ENCODE results near the gene TMEM94. TPM values are rescaled to one million over a fixed set of nuclear protein-coding genes. Genes with fewer than 3 reads are reported as not detected.

The TMEM94 gene
- total RNA-seq, 1 donor from 2014 or later: 86.4 TPM

- no peak for TF ChIP-seq CTCF (IDR thresholded peaks at IDR 0.05; ENCODE audit: insufficient read depth, low read length, poor library complexity, severe bottlenecking)
- Histone ChIP-seq H3K36me3 (ENCODE audit: control insufficient read depth, insufficient read depth, low read length) (no peaks in the 10 kb centered on the region), H3K4me3 (ENCODE audit: low read depth, low read length) (no peak overlapping the region), H3K27me3 (ENCODE audit: control insufficient read depth, insufficient read depth, low read length) (no peaks in the 10 kb centered on the region)
- DNase-seq (ENCODE audit: low read depth): no peak
Measured at GRCh38 chr17:75506888-75507287, 50.5 kb downstream of the TMEM94 start.

GRCh38 chr17:75507733-75508719 is 51.6 kb downstream of the TMEM94 start:
- no peak for DNase-seq (ENCODE audit: low read depth)
- TF ChIP-seq CTCF (IDR thresholded peaks at IDR 0.05; ENCODE audit: insufficient read depth, low read length, poor library complexity, severe bottlenecking): no peak
- Histone ChIP-seq H3K27me3 (ENCODE audit: control insufficient read depth, insufficient read depth, low read length) (no peaks in the 10 kb centered on the region), H3K4me3 (ENCODE audit: low read depth, low read length) (no peak overlapping the region), H3K36me3 (ENCODE audit: control insufficient read depth, insufficient read depth, low read length) (no peaks in the 10 kb centered on the region)

GRCh38 chr17:75508931-75509361 is 52.5 kb downstream of the TMEM94 start:
- TF ChIP-seq CTCF (IDR thresholded peaks at IDR 0.05; ENCODE audit: insufficient read depth, low read length, poor library complexity, severe bottlenecking): no peak
- no peak for DNase-seq (ENCODE audit: low read depth)
- Histone ChIP-seq H3K4me3 (ENCODE audit: low read depth, low read length) (no peak overlapping the region), H3K27me3 (ENCODE audit: control insufficient read depth, insufficient read depth, low read length) (no peaks in the 10 kb centered on the region), H3K36me3 (ENCODE audit: control insufficient read depth, insufficient read depth, low read length) (peaks cover 2% of the 10 kb centered on the region)

GRCh38 chr17:75509528-75510258 is 53.3 kb downstream of the TMEM94 start:
- Histone ChIP-seq H3K36me3 (ENCODE audit: control insufficient read depth, insufficient read depth, low read length) (peaks cover 2% of the 10 kb centered on the region), H3K4me3 (ENCODE audit: low read depth, low read length) (no peak overlapping the region), H3K27me3 (ENCODE audit: control insufficient read depth, insufficient read depth, low read length) (no peaks in the 10 kb centered on the region)
- DNase-seq (ENCODE audit: low read depth): no peak
- TF ChIP-seq CTCF (IDR thresholded peaks at IDR 0.05; ENCODE audit: insufficient read depth, low read length, poor library complexity, severe bottlenecking): no peak

- Histone ChIP-seq H3K4me3 (ENCODE audit: low read depth, low read length) (no peak overlapping the region), H3K27me3 (ENCODE audit: control insufficient read depth, insufficient read depth, low read length) (no peaks in the 10 kb centered on the region), H3K36me3 (ENCODE audit: control insufficient read depth, insufficient read depth, low read length) (peaks cover 2% of the 10 kb centered on the region)
- no peak for DNase-seq (ENCODE audit: low read depth)
- no peak for TF ChIP-seq CTCF (IDR thresholded peaks at IDR 0.05; ENCODE audit: insufficient read depth, low read length, poor library complexity, severe bottlenecking)
Measured at GRCh38 chr17:75511270-75511609, 54.8 kb downstream of the TMEM94 start.

All from kidney epithelial cell (primary cell).